ENCODE results near the gene TTC9. TPM values are rescaled to one million over a fixed set of nuclear protein-coding genes. Genes with fewer than 3 reads are reported as not detected.

The TTC9 gene
- total RNA-seq, 6 donors from 2014 or later = 3.1 to 8.6 (median 6.2) TPM

- H3K4me1 ChIP-seq = peaks cover 16 to 38% (median 22%) of the 10 kb centered on the region in 4 donors
- DNase-seq (no peak), ATAC-seq (ENCODE audit: low FRiP score in 2 of 2) (no peak)
- no peak overlapping the region for H3K4me3 ChIP-seq
- H3K27me3 ChIP-seq = no peaks in the 10 kb centered on the region
- no peaks in the 10 kb centered on the region for H3K36me3 ChIP-seq
- H3K27ac ChIP-seq = no peak overlapping the region
- H3K9me3 ChIP-seq = no peaks in the 10 kb centered on the region
- WGBS, 2 donors = 83 to 86% methylated on average over 4 of the region's 4 CpGs
- no peak for TF ChIP-seq CTCF (IDR thresholded peaks at IDR 0.05)
Observed at GRCh38 chr14:70662816-70663215, 21.1 kb downstream of the TTC9 start.

GRCh38 chr14:70663707-70664179, 22.0 kb downstream of the TTC9 start:
- TF ChIP-seq CTCF (IDR thresholded peaks at IDR 0.05) (no peak), POLR2AphosphoS5 (IDR thresholded peaks at IDR 0.05) (no peak), EP300 (IDR thresholded peaks at IDR 0.05) (no peak), POLR2A (IDR thresholded peaks at IDR 0.05) (no peak)
- Histone ChIP-seq H3K27ac (peak overlapping the region in 3 of 4 donors; percentile 7 to 77 (median 74)), H3K27me3 (no peaks in the 10 kb centered on the region), H3K9me3 (no peaks in the 10 kb centered on the region), H3K4me3 (no peak overlapping the region), H3K4me1 (peaks cover 10 to 29% (median 20%) of the 10 kb centered on the region in 4 donors), H3K36me3 (no peaks in the 10 kb centered on the region)
- DNase-seq (no peak), ATAC-seq (ENCODE audit: low FRiP score in 2 of 2) (peak in 1 of 2 donors; percentile 18)
- 76 to 83% methylated on average over 4 of the region's 4 CpGs for WGBS, 2 donors

GRCh38 chr14:70664698-70665447, 23.2 kb downstream of the TTC9 start:
- Histone ChIP-seq H3K4me1 (peaks cover 7 to 28% (median 20%) of the 10 kb centered on the region in 4 donors), H3K27me3 (no peaks in the 10 kb centered on the region), H3K9me3 (no peaks in the 10 kb centered on the region), H3K4me3 (no peak overlapping the region), H3K36me3 (no peaks in the 10 kb centered on the region), H3K27ac (peak overlapping the region; percentile 62 to 77 (median 74))
- DNase-seq (no peak), ATAC-seq (ENCODE audit: low FRiP score in 2 of 2) (no peak)
- WGBS, 2 donors = 59 to 62% methylated on average over 5 to 6 of the region's 6 CpGs
- TF ChIP-seq POLR2A (IDR thresholded peaks at IDR 0.05) (no peak), CTCF (IDR thresholded peaks at IDR 0.05) (no peak), EP300 (IDR thresholded peaks at IDR 0.05) (no peak), POLR2AphosphoS5 (IDR thresholded peaks at IDR 0.05) (no peak)

- Histone ChIP-seq H3K4me3 (no peak overlapping the region), H3K9me3 (no peaks in the 10 kb centered on the region), H3K36me3 (no peaks in the 10 kb centered on the region), H3K4me1 (peaks cover 7 to 28% (median 20%) of the 10 kb centered on the region in 4 donors), H3K27ac (peak overlapping the region; percentile 62 to 77 (median 74)), H3K27me3 (no peaks in the 10 kb centered on the region)
- TF ChIP-seq POLR2AphosphoS5 (IDR thresholded peaks at IDR 0.05) = no peak
- TF ChIP-seq EP300 (IDR thresholded peaks at IDR 0.05) = no peak
- TF ChIP-seq CTCF (IDR thresholded peaks at IDR 0.05) = no peak
- no peak for TF ChIP-seq POLR2A (IDR thresholded peaks at IDR 0.05)
- ATAC-seq (ENCODE audit: low FRiP score in 2 of 2) (no peak), DNase-seq (peak in 1 of 2 donors; percentile 83)
- WGBS, 2 donors = 56 to 74% methylated on average over 8 of the region's 8 CpGs
Observed at GRCh38 chr14:70665448-70666360, 24.0 kb downstream of the TTC9 start.

Measured in upper lobe of left lung (tissue), 6 donors.